Measurements from ENCODE around the gene PLA2G1B.

GRCh38 chr12:120342175-120343038 is 14.8 kb upstream of the PLA2G1B start:
- TF ChIP-seq, protein P1, sequence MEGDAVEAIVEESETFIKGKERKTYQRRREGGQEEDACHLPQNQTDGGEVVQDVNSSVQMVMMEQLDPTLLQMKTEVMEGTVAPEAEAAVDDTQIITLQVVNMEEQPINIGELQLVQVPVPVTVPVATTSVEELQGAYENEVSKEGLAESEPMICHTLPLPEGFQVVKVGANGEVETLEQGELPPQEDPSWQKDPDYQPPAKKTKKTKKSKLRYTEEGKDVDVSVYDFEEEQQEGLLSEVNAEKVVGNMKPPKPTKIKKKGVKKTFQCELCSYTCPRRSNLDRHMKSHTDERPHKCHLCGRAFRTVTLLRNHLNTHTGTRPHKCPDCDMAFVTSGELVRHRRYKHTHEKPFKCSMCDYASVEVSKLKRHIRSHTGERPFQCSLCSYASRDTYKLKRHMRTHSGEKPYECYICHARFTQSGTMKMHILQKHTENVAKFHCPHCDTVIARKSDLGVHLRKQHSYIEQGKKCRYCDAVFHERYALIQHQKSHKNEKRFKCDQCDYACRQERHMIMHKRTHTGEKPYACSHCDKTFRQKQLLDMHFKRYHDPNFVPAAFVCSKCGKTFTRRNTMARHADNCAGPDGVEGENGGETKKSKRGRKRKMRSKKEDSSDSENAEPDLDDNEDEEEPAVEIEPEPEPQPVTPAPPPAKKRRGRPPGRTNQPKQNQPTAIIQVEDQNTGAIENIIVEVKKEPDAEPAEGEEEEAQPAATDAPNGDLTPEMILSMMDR (IDR thresholded peaks at IDR 0.05; ENCODE audit: low read length): no peak
- TF ChIP-seq EZH2phosphoT487 (IDR thresholded peaks at IDR 0.05; ENCODE audit: low read length): no peak
